A549 (cell line): Measurements from ENCODE around the gene PPL. TPM values are rescaled to one million over a fixed set of nuclear protein-coding genes. Genes with fewer than 3 reads are reported as not detected.
A peak's percentile ranks its signal among the peaks of the same experiment; 100 is the strongest.
"Not testable (repeated sequence)": the region's sequence is repeated elsewhere in the genome, so short reads cannot be mapped to it uniquely, and the experiment has no call there.

ENCODE experiments used
- ATAC-seq, 2 experiments: fragments of 200-7000 bp in 1 of 2; fragments of >200 bp in 1 of 2; cut with Nextera tagmentation in 1 of 2; cut with Tn5 transposase in 1 of 2; 3 replicates each; pipeline versions ENCODE4 v1.8.0 to v1.9.1; 2018 to 2020; ENCODE audit warnings: mild to moderate bottlenecking in 1 of 2, moderate library complexity in 1 of 2
- CTCF ChIA-PET: fragments of 300-600 bp; sonication (Branson Sonifier 250); formaldehyde crosslinking; extraction: SDS; loops from one replicate; lab custom pipeline; 2021; ENCODE audit warnings: antibody characterized with exemption, inconsistent platforms; lab: Yijun Ruan, JAX
- POLR2A ChIA-PET: fragments of 350-600 bp; formaldehyde crosslinking; extraction: SDS; loops from one replicate; lab custom pipeline; 2021; ENCODE audit warnings: antibody characterized with exemption, inconsistent platforms; lab: Yijun Ruan, JAX
- DNase-seq, 2 experiments: peaks; one replicate each; pipeline versions ENCODE4 v3.0.0 to v3.0.0-alpha.2; 2011 to 2016; ENCODE audit warnings: low read depth in 1 of 2, low spot score in 1 of 2
- FAIRE-seq: peaks from 2 replicates; lab custom pipeline; 2011; peaks lifted over from hg19 to GRCh38; lab: Jason Lieb, UNC
- H3K27ac ChIP-seq, 2 experiments: fragments of >200 bp; sonication (Bioruptor Twin); formaldehyde crosslinking; 3 replicates each; pipeline ENCODE4 v1.5.1; 2016 to 2017
- H3K4me1 ChIP-seq: fragments of >200 bp; sonication (Bioruptor Twin); formaldehyde crosslinking; 3 replicates; pipeline ENCODE4 v1.6.1; 2016
- H3K4me2 ChIP-seq: fragments of >200 bp; sonication (Bioruptor Twin); formaldehyde crosslinking; 3 replicates; pipeline ENCODE4 v1.6.1; 2016
- H3K4me3 ChIP-seq: fragments of >200 bp; sonication (Bioruptor Twin); formaldehyde crosslinking; 3 replicates; pipeline ENCODE4 v1.5.1; 2016
- H3K9me3 ChIP-seq: fragments of >200 bp; sonication (Bioruptor Twin); formaldehyde crosslinking; 3 replicates; pipeline ENCODE4 v1.6.1; 2016
- ATOH8 ChIP-seq: fragments of 250-450 bp; sonication (Bioruptor Pico); IDR thresholded peaks from 2 replicates; pipeline ENCODE4 v1.5.0; 2020; ENCODE audit warnings: low read depth, mild to moderate bottlenecking, moderate library complexity
- CBX2 ChIP-seq: fragments of 200-600 bp; sonication (generic); IDR thresholded peaks from 2 replicates; pipeline ENCODE4 v1.6.1; 2016; ENCODE audit warnings: low read depth, mild to moderate bottlenecking, borderline replicate concordance
- EHMT2 ChIP-seq: fragments of 200-600 bp; sonication (generic); IDR thresholded peaks from 2 replicates; pipeline ENCODE4 v1.6.1; 2016; ENCODE audit warnings: antibody characterized with exemption, low read depth, mild to moderate bottlenecking, moderate library complexity
- FOSB ChIP-seq: fragments of 250-450 bp; sonication (Bioruptor Pico); IDR thresholded peaks from 2 replicates; pipeline ENCODE4 v1.5.0; 2020; ENCODE audit warnings: mild to moderate bottlenecking, moderate library complexity
- FOSL2 ChIP-seq, 2 experiments: fragments of 450-650 bp in 1 of 2; fragments of >200 bp in 1 of 2; sonication (Bioruptor Twin) in 1 of 2; formaldehyde crosslinking; IDR thresholded peaks; 2 replicates each; pipeline versions ENCODE4 v1.5.0 to v1.6.1; 2016 to 2020; ENCODE audit warnings: mild to moderate bottlenecking in 1 of 2, moderate library complexity in 1 of 2
- HES2 ChIP-seq: fragments of >200 bp; sonication (Bioruptor Twin); formaldehyde crosslinking; IDR thresholded peaks from 2 replicates; pipeline ENCODE4 v1.6.1; 2016
- HOXB5 ChIP-seq: fragments of 250-450 bp; sonication (Bioruptor Pico); IDR thresholded peaks from 2 replicates; pipeline ENCODE4 v1.5.0; 2020; ENCODE audit warnings: mild to moderate bottlenecking, moderate library complexity
- KDM5A ChIP-seq: fragments of 200-600 bp; sonication (generic); IDR thresholded peaks from 2 replicates; pipeline ENCODE4 v1.6.1; 2016; ENCODE audit warnings: antibody characterized with exemption, mild to moderate bottlenecking
- MAFK ChIP-seq: fragments of 450-650 bp; IDR thresholded peaks from 2 replicates; pipeline ENCODE4 v1.6.1; 2014; ENCODE audit not compliant: partially characterized antibody
- NFE2L2 ChIP-seq: fragments of 150-350 bp; conservative IDR thresholded peaks from 2 replicates; pipeline ENCODE4 v1.6.1; 2014; ENCODE audit warnings: low read length
- NPAS2 ChIP-seq: fragments of 250-450 bp; sonication (Bioruptor Pico); IDR thresholded peaks from 2 replicates; pipeline ENCODE4 v1.8.0; 2022; ENCODE audit warnings: mild to moderate bottlenecking, moderate library complexity, borderline replicate concordance
- PBX3 ChIP-seq: IDR thresholded peaks from 2 replicates; pipeline ENCODE4 v1.6.1; 2012
- POLR2A ChIP-seq: IDR thresholded peaks from 2 replicates; pipeline ENCODE4 v1.6.1; 2012; ENCODE audit warnings: mild to moderate bottlenecking, low read length
- SREBF2 ChIP-seq: fragments of 450-650 bp; IDR thresholded peaks from 2 replicates; pipeline ENCODE4 v1.6.1; 2014; ENCODE audit warnings: mild to moderate bottlenecking, moderate library complexity
- TFCP2L1 ChIP-seq: fragments of 250-450 bp; sonication (Bioruptor Pico); IDR thresholded peaks from 2 replicates; pipeline ENCODE4 v1.5.0; 2021; ENCODE audit warnings: mild to moderate bottlenecking
- USF2 ChIP-seq: fragments of 450-650 bp; IDR thresholded peaks from 2 replicates; pipeline ENCODE4 v1.6.1; 2014; ENCODE audit warnings: antibody characterized with exemption
- WGBS: methylation state at CpG from one replicate; pipeline ENCODE4 v1.1.6; 2017; ENCODE audit errors: missing lambda C conversion rate; 5-methylcytosine and 5-hydroxymethylcytosine counted together
- polyA plus RNA-seq, 4 experiments: library from polyadenylated mRNA; depleted of rRNA in 3 of 4; stranded (reverse); fragments of >200 nt; fragmentation: RNase III in 1 of 4; extraction: RNeasy Plus Mini Kit Qiagen cat#74134 plus additional on column Dnase treatment in 1 of 4; gene quantifications; 2 replicates in 3 of 4; 3 replicates in 1 of 4; pipeline ENCODE4 v1.2.3, GENCODE V29; 2011 to 2017

PPL gene
- polyA plus RNA-seq, 2 of the 4 experiments (the other 2 are of a cell fraction) = 1.8 to 2.6 TPM

GRCh38 chr16:4968879-4969483 is 32.0 kb upstream of the PPL start (continued):
- TF ChIP-seq NPAS2 (CRISPR knock-in tag) (no peak), EHMT2 (no peak)

- H3K9me3 ChIP-seq, ATAC-seq, POLR2A ChIA-PET, DNase-seq, H3K4me3 ChIP-seq, FAIRE-seq, H3K4me2 ChIP-seq, H3K4me1 ChIP-seq, H3K27ac ChIP-seq: not testable (repeated sequence)
- 63% methylated on average over 12 of the region's 12 CpGs for WGBS
- CTCF ChIA-PET = interaction anchor here (1.2 kb wide), 1 partner anchor 11 kb away, joined by 3 read pairs; no protein-coding TSS in a partner anchor
Measured at GRCh38 chr16:4968278-4968677, 31.3 kb upstream of the PPL start.

GRCh38 chr16:4966736-4967453 is 29.9 kb upstream of the PPL start:
- ChIA-PET POLR2A (no interaction called here), CTCF (no interaction called here)
- no peaks in the 10 kb centered on the region for H3K9me3 ChIP-seq
- H3K4me1 ChIP-seq = no peaks in the 10 kb centered on the region
- no peak for DNase-seq
- no peak overlapping the region for H3K4me2 ChIP-seq
- ATAC-seq = peak in 1 of 2 experiments; percentile 65; a peak in 3 of 6 replicates
- no peak overlapping the region for H3K27ac ChIP-seq
- FAIRE-seq = no peak
- WGBS = 50% methylated on average over 9 of the region's 10 CpGs
- H3K4me3 ChIP-seq = no peak overlapping the region
- no peak for TF ChIP-seq MAFK
- no peak for TF ChIP-seq CBX2

- FAIRE-seq, H3K4me2 ChIP-seq, CTCF ChIA-PET, DNase-seq, H3K4me1 ChIP-seq, H3K27ac ChIP-seq, H3K9me3 ChIP-seq, POLR2A ChIA-PET, ATAC-seq, H3K4me3 ChIP-seq: not testable (repeated sequence)
- 38% methylated on average over 7 of the region's 7 CpGs for WGBS
Measured at GRCh38 chr16:4963527-4963926, 26.6 kb upstream of the PPL start.

GRCh38 chr16:4962716-4963115 is 25.8 kb upstream of the PPL start:
- no peak overlapping the region for H3K27ac ChIP-seq
- TF ChIP-seq HES2 (no peak), ATOH8 (CRISPR knock-in tag) (no peak), NFE2L2 (no peak), TFCP2L1 (CRISPR knock-in tag) (no peak), FOSB (CRISPR knock-in tag) (no peak), HOXB5 (no peak), KDM5A (no peak), USF2 (no peak), PBX3 (no peak), POLR2A (no peak), FOSL2 (IDR thresholded peaks at IDR 0.05) (no peak), FOSL2 (CRISPR knock-in tag; IDR thresholded peaks at IDR 0.05) (no peak), SREBF2 (no peak)
- POLR2A ChIA-PET = no interaction called here

More at GRCh38 chr16:4962716-4963115, 25.8 kb upstream of the PPL start:
- WGBS = 37% methylated on average over 7 of the region's 7 CpGs
- H3K4me3 ChIP-seq = no peak overlapping the region
- FAIRE-seq (no peak), DNase-seq (no peak), ATAC-seq (no peak)
- CTCF ChIA-PET = interaction anchor here (0.7 kb wide), 1 partner anchor 16 kb away, joined by 3 read pairs; no protein-coding TSS in a partner anchor
- no peak overlapping the region for H3K4me2 ChIP-seq
- H3K9me3 ChIP-seq = no peaks in the 10 kb centered on the region
- no peaks in the 10 kb centered on the region for H3K4me1 ChIP-seq
